Keratinocyte (primary cell): ENCODE measurements around the gene DLGAP1.

Experiments used
- EZH2 ChIP-seq: IDR thresholded peaks from one replicate; pipeline ENCODE4 v1.6.1; 2012; ENCODE audit warnings: inconsistent platforms, mild to moderate bottlenecking, low read length, moderate library complexity
- TF ChIP-seq, protein P1 (sequence below), 3 experiments: IDR thresholded peaks in 1 of 3; conservative IDR thresholded peaks in 1 of 3; optimal IDR thresholded peaks in 1 of 3; 2 replicates in 2 of 3; 3 replicates in 1 of 3; pipeline versions ENCODE3 to v1.5.1; 2011; ENCODE audit warnings: low read length in 3 of 3, mild to moderate bottlenecking in 3 of 3, moderate library complexity in 2 of 3, control low read depth in 1 of 3, inconsistent platforms in 1 of 3; ENCODE audit not compliant: insufficient read depth in 2 of 3; ENCODE audit errors: extremely low read depth in 1 of 3

GRCh38 chr18:3912705-3913104, 542.4 kb downstream of the DLGAP1 start:
- TF ChIP-seq, protein P1, sequence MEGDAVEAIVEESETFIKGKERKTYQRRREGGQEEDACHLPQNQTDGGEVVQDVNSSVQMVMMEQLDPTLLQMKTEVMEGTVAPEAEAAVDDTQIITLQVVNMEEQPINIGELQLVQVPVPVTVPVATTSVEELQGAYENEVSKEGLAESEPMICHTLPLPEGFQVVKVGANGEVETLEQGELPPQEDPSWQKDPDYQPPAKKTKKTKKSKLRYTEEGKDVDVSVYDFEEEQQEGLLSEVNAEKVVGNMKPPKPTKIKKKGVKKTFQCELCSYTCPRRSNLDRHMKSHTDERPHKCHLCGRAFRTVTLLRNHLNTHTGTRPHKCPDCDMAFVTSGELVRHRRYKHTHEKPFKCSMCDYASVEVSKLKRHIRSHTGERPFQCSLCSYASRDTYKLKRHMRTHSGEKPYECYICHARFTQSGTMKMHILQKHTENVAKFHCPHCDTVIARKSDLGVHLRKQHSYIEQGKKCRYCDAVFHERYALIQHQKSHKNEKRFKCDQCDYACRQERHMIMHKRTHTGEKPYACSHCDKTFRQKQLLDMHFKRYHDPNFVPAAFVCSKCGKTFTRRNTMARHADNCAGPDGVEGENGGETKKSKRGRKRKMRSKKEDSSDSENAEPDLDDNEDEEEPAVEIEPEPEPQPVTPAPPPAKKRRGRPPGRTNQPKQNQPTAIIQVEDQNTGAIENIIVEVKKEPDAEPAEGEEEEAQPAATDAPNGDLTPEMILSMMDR (optimal IDR thresholded peaks at IDR 0.05 in 1 of 3, IDR thresholded peaks at IDR 0.05 in 1 of 3, conservative IDR thresholded peaks at IDR 0.05 in 1 of 3; ENCODE audit: extremely low read depth in 1 of 3, insufficient read depth in 2 of 3, low read length in 3 of 3) = no peak
- no peak for TF ChIP-seq EZH2
